ENCODE results near the gene KIZ.

Gene KIZ

DNA sequence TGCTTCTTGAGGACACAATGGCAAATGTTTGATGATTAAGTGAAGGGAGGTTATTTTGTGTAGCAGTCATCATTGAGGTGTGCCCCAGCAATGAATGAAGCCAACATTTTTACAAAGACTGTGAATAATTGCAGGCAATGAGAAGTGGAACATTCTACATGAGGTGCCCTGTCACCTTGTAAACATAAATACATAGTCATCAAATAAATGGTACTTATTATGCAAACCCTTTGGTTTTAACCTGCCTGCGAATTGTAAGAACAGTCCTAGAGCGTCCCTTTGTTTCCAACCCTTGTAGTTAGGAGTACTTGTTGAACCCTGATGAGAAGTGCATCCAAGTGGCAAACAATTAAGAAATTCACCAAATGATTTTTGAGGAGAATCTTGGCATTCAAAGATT lies 7.1 kb upstream of the KIZ start:
- no peaks in the 10 kb centered on the region for H3K9me3 ChIP-seq (ENCODE audit: control insufficient read depth in 1 of 2, low read length in 2 of 2)
- no peak overlapping the region for H3K9ac ChIP-seq (ENCODE audit: low read depth in 1 of 2, low read length in 2 of 2)
- H3K36me3 ChIP-seq (ENCODE audit: control insufficient read depth in 1 of 2, insufficient read depth in 2 of 2, low read length in 2 of 2): no peaks in the 10 kb centered on the region
- no peak overlapping the region for H3K4me3 ChIP-seq (ENCODE audit: low read depth in 1 of 2, low read length in 2 of 2)
- H3K27me3 ChIP-seq (ENCODE audit: control insufficient read depth in 1 of 2, insufficient read depth in 2 of 2, low read length in 2 of 2): peaks cover 6 to 8% of the 10 kb centered on the region in 2 donors
- no peaks in the 10 kb centered on the region for H3K4me1 ChIP-seq (ENCODE audit: control insufficient read depth in 1 of 2, insufficient read depth in 2 of 2, low read length in 2 of 2)
- H3K27ac ChIP-seq (ENCODE audit: low read depth, low read length): no peak overlapping the region

DNA sequence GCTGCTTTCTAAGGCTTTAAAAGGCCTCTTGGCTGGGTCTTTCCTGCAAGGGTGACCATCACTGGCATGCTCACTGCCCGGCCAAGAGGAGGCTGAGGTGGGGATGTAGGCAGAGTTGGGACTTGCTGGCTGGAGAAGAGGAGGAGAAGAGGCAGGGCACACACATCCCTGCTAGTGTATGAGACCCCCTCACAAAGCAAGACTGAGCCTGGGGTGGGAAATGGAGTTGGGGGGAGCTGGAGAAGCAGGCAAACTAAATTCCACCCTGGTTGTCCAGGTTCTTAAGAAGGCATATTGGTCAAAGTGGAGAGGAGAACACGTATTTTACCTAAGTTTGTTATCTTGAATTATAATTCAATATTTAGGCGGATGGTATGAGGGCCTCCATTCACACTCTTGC lies 1.7 kb upstream of the KIZ start:
- Histone ChIP-seq H3K36me3 (ENCODE audit: control insufficient read depth in 1 of 2, insufficient read depth in 2 of 2, low read length in 2 of 2) (no peaks in the 10 kb centered on the region), H3K27ac (ENCODE audit: low read depth, low read length) (no peak overlapping the region), H3K4me1 (ENCODE audit: control insufficient read depth in 1 of 2, insufficient read depth in 2 of 2, low read length in 2 of 2) (peaks cover 10 to 12% of the 10 kb centered on the region in 2 donors), H3K27me3 (ENCODE audit: control insufficient read depth in 1 of 2, insufficient read depth in 2 of 2, low read length in 2 of 2) (peaks cover 0 to 2% of the 10 kb centered on the region in 2 donors), H3K4me3 (ENCODE audit: low read depth in 1 of 2, low read length in 2 of 2) (no peak overlapping the region), H3K9ac (ENCODE audit: low read depth in 1 of 2, low read length in 2 of 2) (no peak overlapping the region), H3K9me3 (ENCODE audit: control insufficient read depth in 1 of 2, low read length in 2 of 2) (no peaks in the 10 kb centered on the region)

DNA sequence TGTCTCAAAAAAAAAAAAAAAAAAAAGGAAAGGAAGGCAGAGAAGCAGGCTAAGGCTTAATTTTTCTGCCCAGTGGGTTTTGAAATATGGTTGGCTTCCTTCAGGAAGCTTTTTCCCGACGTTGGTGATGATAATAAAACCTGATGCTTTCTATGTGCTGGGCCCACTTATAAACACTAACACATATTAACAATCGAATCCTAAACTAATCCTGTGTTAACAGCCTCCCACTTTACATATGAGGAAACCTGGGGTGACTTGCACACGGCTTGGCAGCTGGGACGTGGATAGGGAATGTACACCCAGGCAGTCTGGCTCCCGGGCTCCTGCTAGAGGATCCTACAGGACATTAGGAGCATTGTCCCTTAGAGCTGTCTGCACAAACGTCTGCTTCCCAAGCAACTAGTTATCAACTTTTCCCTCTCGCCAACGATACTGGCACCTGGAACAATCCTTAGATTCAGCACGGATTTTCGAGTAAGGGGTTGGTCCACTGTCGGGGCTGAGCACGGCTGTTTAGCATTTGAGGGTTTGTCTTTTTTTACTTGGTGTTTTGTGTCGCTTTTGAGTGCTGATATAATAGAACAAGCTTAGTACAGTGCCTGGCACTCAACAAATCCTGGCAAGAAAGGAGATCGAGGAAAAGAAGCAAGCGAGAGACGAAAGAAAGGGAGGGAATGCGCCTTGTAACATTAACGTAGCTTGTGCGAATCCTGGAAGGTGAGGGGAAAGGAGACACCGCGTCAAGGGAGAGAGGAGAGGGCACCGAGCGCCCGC lies 622 bp upstream of the KIZ start:
- H3K9ac ChIP-seq (ENCODE audit: low read depth in 1 of 2, low read length in 2 of 2): peak overlapping the region; percentile 73 to 90
- peak overlapping the region; percentile 43 for H3K27ac ChIP-seq (ENCODE audit: low read depth, low read length)

DNA sequence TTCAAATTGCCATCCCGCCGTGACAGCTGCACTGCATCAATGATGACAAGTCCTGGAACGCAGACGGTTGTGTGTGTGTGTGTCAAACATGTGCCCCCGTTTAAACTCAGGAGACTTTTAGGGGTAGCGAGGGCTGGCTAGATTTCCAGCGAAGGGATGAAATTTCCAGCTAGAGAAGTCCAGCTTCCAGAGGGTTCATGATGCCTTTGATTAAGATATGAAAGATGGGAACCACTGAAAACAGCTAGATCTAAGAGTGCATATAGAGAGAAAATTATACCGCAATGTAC lies 644 bp downstream of the KIZ start:
- peaks cover 10 to 12% of the 10 kb centered on the region in 2 donors for H3K4me1 ChIP-seq (ENCODE audit: control insufficient read depth in 1 of 2, insufficient read depth in 2 of 2, low read length in 2 of 2)
- H3K36me3 ChIP-seq (ENCODE audit: control insufficient read depth in 1 of 2, insufficient read depth in 2 of 2, low read length in 2 of 2): peaks cover 0 to 7% of the 10 kb centered on the region in 2 donors
- no peak overlapping the region for H3K27ac ChIP-seq (ENCODE audit: low read depth, low read length)
- no peaks in the 10 kb centered on the region for H3K27me3 ChIP-seq (ENCODE audit: control insufficient read depth in 1 of 2, insufficient read depth in 2 of 2, low read length in 2 of 2)
- H3K9ac ChIP-seq (ENCODE audit: low read depth in 1 of 2, low read length in 2 of 2): peak overlapping the region; percentile 76 to 80
- no peaks in the 10 kb centered on the region for H3K9me3 ChIP-seq (ENCODE audit: control insufficient read depth in 1 of 2, low read length in 2 of 2)
- peak overlapping the region; percentile 87 to 95 for H3K4me3 ChIP-seq (ENCODE audit: low read depth in 1 of 2, low read length in 2 of 2)

More for the DNA sequence above, 622 bp upstream of the KIZ start:
- Histone ChIP-seq H3K4me1 (ENCODE audit: control insufficient read depth in 1 of 2, insufficient read depth in 2 of 2, low read length in 2 of 2) (peaks cover 10 to 12% of the 10 kb centered on the region in 2 donors), H3K27me3 (ENCODE audit: control insufficient read depth in 1 of 2, insufficient read depth in 2 of 2, low read length in 2 of 2) (no peaks in the 10 kb centered on the region), H3K9me3 (ENCODE audit: control insufficient read depth in 1 of 2, low read length in 2 of 2) (no peaks in the 10 kb centered on the region), H3K4me3 (ENCODE audit: low read depth in 1 of 2, low read length in 2 of 2) (peak overlapping the region; percentile 91 to 95), H3K36me3 (ENCODE audit: control insufficient read depth in 1 of 2, insufficient read depth in 2 of 2, low read length in 2 of 2) (peaks cover 0 to 4% of the 10 kb centered on the region in 2 donors)

DNA sequence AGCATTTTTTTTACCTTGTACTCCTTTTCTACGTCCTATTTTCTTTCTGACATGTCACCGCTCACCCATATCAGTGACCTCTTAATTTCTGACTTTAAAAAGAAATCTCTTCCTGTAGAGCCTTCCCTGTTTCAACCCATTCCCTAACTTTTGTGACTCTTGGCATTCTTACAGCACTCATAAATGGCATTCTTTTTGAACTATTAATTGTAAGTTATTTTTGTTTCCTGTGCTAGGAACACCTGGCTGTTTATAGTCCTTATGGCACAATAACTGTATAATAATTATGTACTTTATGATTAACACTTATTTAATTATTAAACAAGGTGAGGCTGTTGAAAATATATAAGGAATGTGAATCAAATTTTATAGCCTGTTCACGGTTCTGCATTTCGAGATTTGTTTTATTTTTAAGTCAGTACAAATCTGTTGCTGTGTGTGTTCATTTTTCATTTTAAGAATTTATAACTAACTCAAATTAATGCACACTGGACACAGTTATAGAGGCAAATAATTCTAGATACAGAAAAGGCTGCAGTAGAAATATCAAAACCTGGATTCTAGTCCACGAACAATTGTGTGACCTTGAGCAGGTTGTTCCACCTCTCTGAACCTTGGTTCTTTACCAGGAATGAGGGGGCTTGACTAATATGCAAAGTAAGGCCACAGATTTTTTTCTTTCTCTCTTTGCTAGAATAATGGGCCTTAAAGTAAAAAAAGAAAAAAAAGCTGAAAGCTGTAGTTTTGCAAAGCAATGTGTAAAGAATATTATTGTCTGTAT lies 1.5 kb downstream of the KIZ start:
- peaks cover 10 to 12% of the 10 kb centered on the region in 2 donors for H3K4me1 ChIP-seq (ENCODE audit: control insufficient read depth in 1 of 2, insufficient read depth in 2 of 2, low read length in 2 of 2)
- H3K27ac ChIP-seq (ENCODE audit: low read depth, low read length): no peak overlapping the region
- no peaks in the 10 kb centered on the region for H3K9me3 ChIP-seq (ENCODE audit: control insufficient read depth in 1 of 2, low read length in 2 of 2)
- H3K9ac ChIP-seq (ENCODE audit: low read depth in 1 of 2, low read length in 2 of 2): peak overlapping the region in 1 of 2 donors; percentile 76
- H3K4me3 ChIP-seq (ENCODE audit: low read depth in 1 of 2, low read length in 2 of 2): peak overlapping the region; percentile 87 to 95
- no peaks in the 10 kb centered on the region for H3K27me3 ChIP-seq (ENCODE audit: control insufficient read depth in 1 of 2, insufficient read depth in 2 of 2, low read length in 2 of 2)
- H3K36me3 ChIP-seq (ENCODE audit: control insufficient read depth in 1 of 2, insufficient read depth in 2 of 2, low read length in 2 of 2): peaks cover 0 to 10% of the 10 kb centered on the region in 2 donors

DNA sequence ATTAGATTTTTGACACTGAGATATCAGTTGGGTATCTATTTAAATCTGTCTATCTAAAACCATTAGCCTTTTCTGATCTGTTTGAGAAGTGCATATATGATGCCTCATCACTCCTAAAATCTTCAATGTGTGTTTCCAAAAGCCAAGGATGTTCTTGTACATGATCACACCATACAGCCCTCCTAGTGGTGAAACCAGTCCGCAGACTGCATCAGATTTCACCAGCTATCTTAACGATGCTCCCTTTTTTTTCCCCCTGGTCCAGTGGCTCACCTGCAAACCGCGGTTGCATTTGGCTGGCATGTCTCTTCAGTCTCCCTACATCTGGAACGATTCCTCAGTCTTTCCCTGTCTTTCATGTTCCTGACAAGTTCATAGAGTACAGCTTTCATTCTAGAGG lies 4.0 kb downstream of the KIZ start:
- H3K4me1 ChIP-seq (ENCODE audit: control insufficient read depth in 1 of 2, insufficient read depth in 2 of 2, low read length in 2 of 2): peaks cover 10 to 12% of the 10 kb centered on the region in 2 donors
- H3K36me3 ChIP-seq (ENCODE audit: control insufficient read depth in 1 of 2, insufficient read depth in 2 of 2, low read length in 2 of 2): peaks cover 9 to 19% of the 10 kb centered on the region in 2 donors
- no peaks in the 10 kb centered on the region for H3K27me3 ChIP-seq (ENCODE audit: control insufficient read depth in 1 of 2, insufficient read depth in 2 of 2, low read length in 2 of 2)
- no peak overlapping the region for H3K4me3 ChIP-seq (ENCODE audit: low read depth in 1 of 2, low read length in 2 of 2)
- H3K9ac ChIP-seq (ENCODE audit: low read depth in 1 of 2, low read length in 2 of 2): no peak overlapping the region
- H3K27ac ChIP-seq (ENCODE audit: low read depth, low read length): no peak overlapping the region
- no peaks in the 10 kb centered on the region for H3K9me3 ChIP-seq (ENCODE audit: control insufficient read depth in 1 of 2, low read length in 2 of 2)

DNA sequence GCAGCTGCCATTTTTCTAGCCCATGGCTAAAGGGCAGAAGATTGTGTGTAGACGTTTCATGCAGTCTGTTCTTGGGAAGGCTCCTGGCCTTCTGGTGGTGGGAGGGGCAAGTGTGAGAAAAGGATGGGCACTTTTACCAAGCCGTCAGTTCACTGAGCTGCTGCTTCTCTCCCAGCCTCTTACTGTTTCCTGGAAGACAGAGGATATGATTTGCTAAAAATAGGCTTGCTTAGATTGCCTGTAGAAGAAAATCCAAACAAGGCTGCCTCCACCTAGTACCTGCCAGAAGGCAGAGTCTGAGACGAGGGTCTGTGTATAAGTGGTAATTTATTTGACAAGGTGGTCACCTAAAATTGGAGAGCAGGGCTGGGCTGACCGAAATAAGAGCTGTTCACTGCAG lies 7.5 kb downstream of the KIZ start:
- peaks cover 9 to 32% of the 10 kb centered on the region in 2 donors for H3K36me3 ChIP-seq (ENCODE audit: control insufficient read depth in 1 of 2, insufficient read depth in 2 of 2, low read length in 2 of 2)
- H3K27me3 ChIP-seq (ENCODE audit: control insufficient read depth in 1 of 2, insufficient read depth in 2 of 2, low read length in 2 of 2): no peaks in the 10 kb centered on the region
- H3K9ac ChIP-seq (ENCODE audit: low read depth in 1 of 2, low read length in 2 of 2): no peak overlapping the region
- H3K27ac ChIP-seq (ENCODE audit: low read depth, low read length): no peak overlapping the region
- H3K9me3 ChIP-seq (ENCODE audit: control insufficient read depth in 1 of 2, low read length in 2 of 2): no peaks in the 10 kb centered on the region
- H3K4me1 ChIP-seq (ENCODE audit: control insufficient read depth in 1 of 2, insufficient read depth in 2 of 2, low read length in 2 of 2): no peaks in the 10 kb centered on the region
- no peak overlapping the region for H3K4me3 ChIP-seq (ENCODE audit: low read depth in 1 of 2, low read length in 2 of 2)

DNA sequence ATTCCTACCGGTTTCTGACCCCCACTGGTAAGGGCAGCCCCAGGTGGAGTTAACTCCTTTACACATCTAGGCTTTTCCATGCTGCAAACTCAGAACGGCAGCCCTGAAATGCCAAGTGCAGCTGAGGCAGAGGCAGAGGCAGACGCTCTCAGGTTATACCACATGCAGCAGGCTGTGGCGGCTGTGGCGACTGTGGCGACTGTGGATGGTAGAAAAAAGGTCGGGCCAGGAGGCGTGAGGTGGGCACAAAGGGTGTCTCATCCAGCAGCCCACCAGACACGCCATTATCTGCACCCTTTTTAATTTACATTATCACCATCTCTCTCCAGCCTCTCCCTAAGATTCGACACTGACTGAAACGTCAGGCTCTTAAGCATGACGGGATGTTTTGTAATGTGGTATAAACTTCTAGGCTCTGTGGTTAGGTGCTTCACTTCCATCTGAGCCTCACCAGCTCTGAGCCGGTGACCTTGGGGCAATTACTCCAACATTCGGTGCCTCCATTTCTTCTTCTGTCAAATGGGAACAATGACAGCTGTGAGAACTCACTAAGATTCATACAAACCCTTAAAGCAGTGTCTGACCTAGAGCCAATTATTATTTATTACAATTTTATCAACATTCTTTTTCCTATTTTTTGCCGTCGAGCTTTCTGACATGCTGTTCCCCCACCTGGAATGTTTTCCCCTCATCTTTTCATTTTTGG lies 8.2 kb downstream of the KIZ start:
- no peak overlapping the region for H3K9ac ChIP-seq (ENCODE audit: low read depth in 1 of 2, low read length in 2 of 2)
- no peak overlapping the region for H3K4me3 ChIP-seq (ENCODE audit: low read depth in 1 of 2, low read length in 2 of 2)
- peaks cover 9 to 34% of the 10 kb centered on the region in 2 donors for H3K36me3 ChIP-seq (ENCODE audit: control insufficient read depth in 1 of 2, insufficient read depth in 2 of 2, low read length in 2 of 2)
- no peaks in the 10 kb centered on the region for H3K4me1 ChIP-seq (ENCODE audit: control insufficient read depth in 1 of 2, insufficient read depth in 2 of 2, low read length in 2 of 2)
- H3K9me3 ChIP-seq (ENCODE audit: control insufficient read depth in 1 of 2, low read length in 2 of 2): no peaks in the 10 kb centered on the region
- no peaks in the 10 kb centered on the region for H3K27me3 ChIP-seq (ENCODE audit: control insufficient read depth in 1 of 2, insufficient read depth in 2 of 2, low read length in 2 of 2)
- no peak overlapping the region for H3K27ac ChIP-seq (ENCODE audit: low read depth, low read length)

DNA sequence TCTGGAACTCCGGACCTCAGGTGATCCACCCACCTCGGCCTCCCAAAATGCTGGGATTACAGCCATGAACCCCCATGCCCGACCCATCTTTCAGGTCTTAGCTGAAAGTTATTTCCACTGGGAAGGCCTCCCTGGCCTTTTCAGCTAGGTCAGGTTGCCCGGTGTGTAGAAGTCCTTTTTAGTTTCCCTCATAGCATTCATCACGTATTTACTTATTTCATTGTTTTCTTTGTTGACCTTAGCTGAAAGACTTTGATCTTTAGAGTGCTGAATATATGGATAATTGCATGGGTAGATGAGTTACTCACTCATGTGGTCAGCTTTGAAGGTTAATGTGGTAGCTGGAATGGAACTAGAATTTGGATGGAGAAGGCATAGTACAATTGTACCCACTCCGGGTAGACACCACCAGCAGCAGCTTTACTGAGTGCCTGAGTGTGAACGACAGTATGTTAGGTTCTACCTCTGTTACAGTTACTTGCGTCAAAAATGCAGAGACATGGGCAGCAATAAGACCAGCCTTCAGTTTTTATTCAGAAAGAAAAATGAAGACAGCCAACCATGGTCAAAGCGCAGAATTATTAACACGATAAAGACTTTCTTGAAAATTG lies 9.1 kb downstream of the KIZ start:
- Histone ChIP-seq H3K9me3 (ENCODE audit: control insufficient read depth in 1 of 2, low read length in 2 of 2) (no peaks in the 10 kb centered on the region), H3K4me1 (ENCODE audit: control insufficient read depth in 1 of 2, insufficient read depth in 2 of 2, low read length in 2 of 2) (no peaks in the 10 kb centered on the region), H3K36me3 (ENCODE audit: control insufficient read depth in 1 of 2, insufficient read depth in 2 of 2, low read length in 2 of 2) (peaks cover 13 to 35% of the 10 kb centered on the region in 2 donors), H3K9ac (ENCODE audit: low read depth in 1 of 2, low read length in 2 of 2) (no peak overlapping the region), H3K27ac (ENCODE audit: low read depth, low read length) (no peak overlapping the region), H3K27me3 (ENCODE audit: control insufficient read depth in 1 of 2, insufficient read depth in 2 of 2, low read length in 2 of 2) (no peaks in the 10 kb centered on the region), H3K4me3 (ENCODE audit: low read depth in 1 of 2, low read length in 2 of 2) (no peak overlapping the region)

Data from duodenal mucosa (tissue), 2 donors.